Measurements from ENCODE around the gene CD244. TPM values are rescaled to one million over a fixed set of nuclear protein-coding genes. Genes with fewer than 3 reads are reported as not detected.
"Not testable (repeated sequence)": the region's sequence is repeated elsewhere in the genome, so short reads cannot be mapped to it uniquely, and the experiment has no call there.

CD244 gene
- total and polyA plus RNA-seq, 2 donors (not counting 3 experiments of a cell fraction or from before 2014, with no cell fraction given): not detected

GRCh38 chr1:160868141-160868540, 5.5 kb upstream of the CD244 start:
- Histone ChIP-seq H3K27me3 (ENCODE audit: control insufficient read depth in 2 of 2, insufficient read depth in 2 of 2, low read length in 2 of 2) (no peaks in the 10 kb centered on the region), H3K36me3 (ENCODE audit: control insufficient read depth in 2 of 2, extremely low read depth in 1 of 2, insufficient read depth in 2 of 2, low read length in 2 of 2) (no peaks in the 10 kb centered on the region), H4K20me1 (replicated peaks; ENCODE audit: control insufficient read depth, extremely low read depth, insufficient read depth, low read length) (no peaks in the 10 kb centered on the region), H3K9ac (replicated peaks; ENCODE audit: extremely low read depth, insufficient read depth, low read length) (no peak overlapping the region), H2AFZ (ENCODE audit: low read depth, low read length) (no peak overlapping the region), H3K9me1 (replicated peaks; ENCODE audit: control insufficient read depth, extremely low read depth, insufficient read depth, low read length) (no peaks in the 10 kb centered on the region), H3K4me2 (ENCODE audit: insufficient read depth, low read length) (no peak overlapping the region), H3K4me1 (ENCODE audit: control insufficient read depth, extremely low read depth, insufficient read depth, low read length) (no peaks in the 10 kb centered on the region), H3K4me3 (replicated peaks in 1 of 3; ENCODE audit: insufficient read depth in 1 of 3, low read depth in 1 of 3, low read length in 3 of 3) (no peak overlapping the region), H3K79me2 (ENCODE audit: control insufficient read depth, insufficient read depth, low read length) (no peaks in the 10 kb centered on the region), H3K9me3 (replicated peaks; ENCODE audit: control insufficient read depth, insufficient read depth, low read length) (no peaks in the 10 kb centered on the region), H3K27ac (ENCODE audit: insufficient read depth, low read depth, low read length) (no peak overlapping the region)
- FAIRE-seq: no peak
- DNase-seq (ENCODE audit: low read depth, low spot score): no peak
- intact Hi-C loops (cut with micrococcal nuclease): no loop called here
- BruUV-seq (replicated peaks): no TSS peak
- TF ChIP-seq EZH2 (IDR thresholded peaks at IDR 0.05; ENCODE audit: borderline replicate concordance, low read depth, low read length, severe bottlenecking) (no peak), MAX (IDR thresholded peaks at IDR 0.05; ENCODE audit: insufficient read depth, insufficient read length) (no peak), POLR2A (IDR thresholded peaks at IDR 0.05; ENCODE audit: low read depth, low read length) (no peak), GATA2 (IDR thresholded peaks at IDR 0.05; ENCODE audit: insufficient read depth, insufficient read length, low read depth, low read length) (no peak), CTCF (IDR thresholded peaks at IDR 0.05; ENCODE audit: extremely low read depth in 1 of 2, insufficient read depth in 1 of 2, low read depth in 1 of 2, low read length in 2 of 2) (no peak), FOS (IDR thresholded peaks at IDR 0.05; ENCODE audit: borderline replicate concordance, insufficient read depth, low read length) (no peak)
- ChIA-PET CTCF (no interaction called here), POLR2A (no interaction called here)
- dilution Hi-C loops (cut with MboI; ENCODE audit: extremely low pct_ligation_motif_present, low sequenced_read_pairs): no loop called here

GRCh38 chr1:160867651-160868050, 5.0 kb upstream of the CD244 start:
- CTCF ChIA-PET; BruUV-seq (replicated peaks); H3K4me1 ChIP-seq (ENCODE audit: control insufficient read depth, extremely low read depth, insufficient read depth, low read length): not testable (repeated sequence)

More at GRCh38 chr1:160867651-160868050, 5.0 kb upstream of the CD244 start:
- dilution Hi-C loops (cut with MboI; ENCODE audit: extremely low pct_ligation_motif_present, low sequenced_read_pairs); H3K27me3 ChIP-seq (ENCODE audit: control insufficient read depth in 2 of 2, insufficient read depth in 2 of 2, low read length in 2 of 2); intact Hi-C loops (cut with micrococcal nuclease); H2AFZ ChIP-seq (ENCODE audit: low read depth, low read length); H4K20me1 ChIP-seq (replicated peaks; ENCODE audit: control insufficient read depth, extremely low read depth, insufficient read depth, low read length); H3K36me3 ChIP-seq (ENCODE audit: control insufficient read depth in 2 of 2, extremely low read depth in 1 of 2, insufficient read depth in 2 of 2, low read length in 2 of 2); FAIRE-seq; H3K9ac ChIP-seq (replicated peaks; ENCODE audit: extremely low read depth, insufficient read depth, low read length); H3K4me3 ChIP-seq (replicated peaks in 1 of 3; ENCODE audit: insufficient read depth in 1 of 3, low read depth in 1 of 3, low read length in 3 of 3); H3K9me3 ChIP-seq (replicated peaks; ENCODE audit: control insufficient read depth, insufficient read depth, low read length); H3K4me2 ChIP-seq (ENCODE audit: insufficient read depth, low read length); H3K27ac ChIP-seq (ENCODE audit: insufficient read depth, low read depth, low read length); POLR2A ChIA-PET; DNase-seq (ENCODE audit: low read depth, low spot score); H3K9me1 ChIP-seq (replicated peaks; ENCODE audit: control insufficient read depth, extremely low read depth, insufficient read depth, low read length); H3K79me2 ChIP-seq (ENCODE audit: control insufficient read depth, insufficient read depth, low read length): not testable (repeated sequence)

Measured in endothelial cell of umbilical vein (primary cell).